Right cardiac atrium (tissue), 5 donors: ENCODE results near the gene ITGB7. TPM values are rescaled to one million over a fixed set of nuclear protein-coding genes. Genes with fewer than 3 reads are reported as not detected.

Experiments
- ATAC-seq, 2 donors: fragments of 200-7000 bp; cut with Tn5 transposase; one replicate each; pipeline versions ENCODE4 v1.8.0 to v1.9.1; 2020; ENCODE audit warnings: moderate library complexity in 2 of 2, mild to moderate bottlenecking in 1 of 2
- DNase-seq, 3 donors: peaks; one replicate each; pipeline ENCODE4 v3.0.0-alpha.2; 2020
- H3K27ac ChIP-seq: one replicate; pipeline ENCODE4 v1.5.1; 2013; ENCODE audit warnings: mild to moderate bottlenecking, low read length, control low read depth, moderate library complexity
- H3K27me3 ChIP-seq: one replicate; pipeline ENCODE4 v1.6.1; 2013; ENCODE audit not compliant: control insufficient read depth, insufficient read depth
- H3K4me1 ChIP-seq: one replicate; pipeline ENCODE4 v1.6.1; 2013; ENCODE audit warnings: low read length; ENCODE audit not compliant: control insufficient read depth, insufficient read depth
- H3K4me3 ChIP-seq: one replicate; pipeline ENCODE4 v1.5.1; 2013; ENCODE audit warnings: low read length, control low read depth
- H3K9me3 ChIP-seq: one replicate; pipeline ENCODE4 v1.6.1; 2013; ENCODE audit warnings: low read length; ENCODE audit not compliant: control insufficient read depth
- WGBS: extraction: QIAGEN DNeasy Blood & Tissue Kit; methylation state at CpG from one replicate; pipeline ENCODE4 v1.1.7; 2013; 5-methylcytosine and 5-hydroxymethylcytosine counted together
- intact Hi-C, 4 donors: fragments of 100-400 bp; cut with DNase I; formaldehyde crosslinking; loops; one replicate each; pipeline versions ENCODE4 v1.11.0 to v1.14.0; 2022 to 2023
- polyA plus RNA-seq: library from polyadenylated mRNA; stranded (reverse); fragments of 200-250 nt; gene quantifications from one replicate; pipeline ENCODE4 v1.2.3, GENCODE V29; 2013
- total RNA-seq, 4 donors: library from RNA; stranded (reverse); fragmentation: NEBNext Ultra II Directional; extraction: Animal tissue kit (Norgen Biotek cat#: 25700); gene quantifications; one replicate each; pipeline ENCODE4 v1.2.1, GENCODE V29; 2021
- donor health status: healthy with polysubstance abuse.
- donor health status: DM: no; HTN: yes; CAD: no.
- donor health status: DM: no; HTN: no; CAD: no.
- donor health status: DM: no; HTN: yes; CAD: no; lungs with severe emphysema.
- donor health status: DM: yes; HTN: yes; CAD: no.

The ITGB7 gene
- total and polyA plus RNA-seq, 5 donors, result 0.45 to 2.8 (median 0.97) TPM

- H3K27me3 ChIP-seq, result no peaks in the 10 kb centered on the region
- no peak for ATAC-seq
- no peaks in the 10 kb centered on the region for H3K4me1 ChIP-seq
- WGBS, result 95% methylated on average over 1 of the region's 1 CpG
- no peak for DNase-seq
- H3K9me3 ChIP-seq, result no peaks in the 10 kb centered on the region
- H3K27ac ChIP-seq, result no peak overlapping the region
- H3K4me3 ChIP-seq, result no peak overlapping the region
- intact Hi-C loops, result loop anchor here in 3 of 4 donors (5.0 to 10.0 kb wide), 4 partner anchors 33 to 130 kb away; no protein-coding TSS in a partner anchor
Measured at GRCh38 chr12:53194973-53195372, 12.1 kb downstream of the ITGB7 start.

GRCh38 chr12:53193985-53194716 is 12.9 kb downstream of the ITGB7 start:
- ATAC-seq, result no peak
- Histone ChIP-seq H3K4me1 (no peaks in the 10 kb centered on the region), H3K4me3 (no peak overlapping the region), H3K27ac (no peak overlapping the region), H3K9me3 (no peaks in the 10 kb centered on the region), H3K27me3 (no peaks in the 10 kb centered on the region)
- intact Hi-C loops, result loop anchor here in 2 of 4 donors (10.0 kb wide), 1 partner anchor 129 kb away; no protein-coding TSS in a partner anchor
- WGBS, result 67% methylated on average over 11 of the region's 11 CpGs
- peak in 1 of 3 donors; percentile 35 for DNase-seq

GRCh38 chr12:53193040-53193439 is 14.0 kb downstream of the ITGB7 start:
- H3K4me3 ChIP-seq, result no peak overlapping the region
- H3K4me1 ChIP-seq, result no peaks in the 10 kb centered on the region
- no peak overlapping the region for H3K27ac ChIP-seq
- DNase-seq (no peak), ATAC-seq (no peak)
- 89% methylated on average over 9 of the region's 9 CpGs for WGBS
- no peaks in the 10 kb centered on the region for H3K27me3 ChIP-seq
- H3K9me3 ChIP-seq, result no peaks in the 10 kb centered on the region
- intact Hi-C loops, result loop anchor here in 2 of 4 donors (10.0 kb wide), 1 partner anchor 128 kb away; no protein-coding TSS in a partner anchor

GRCh38 chr12:53192531-53193021 is 14.5 kb downstream of the ITGB7 start:
- Histone ChIP-seq H3K4me1 (no peaks in the 10 kb centered on the region), H3K4me3 (no peak overlapping the region), H3K27me3 (no peaks in the 10 kb centered on the region), H3K27ac (no peak overlapping the region), H3K9me3 (no peaks in the 10 kb centered on the region)
- intact Hi-C loops, result loop anchor here in 2 of 4 donors (10.0 kb wide), 1 partner anchor 128 kb away; no protein-coding TSS in a partner anchor
- WGBS, result 92% methylated on average over 14 of the region's 14 CpGs
- ATAC-seq, result no peak
- no peak for DNase-seq

GRCh38 chr12:53191885-53192530 is 15.0 kb downstream of the ITGB7 start:
- no peaks in the 10 kb centered on the region for H3K9me3 ChIP-seq
- H3K4me3 ChIP-seq, result no peak overlapping the region
- WGBS, result 85% methylated on average over 14 of the region's 14 CpGs
- DNase-seq (no peak), ATAC-seq (no peak)
- no peaks in the 10 kb centered on the region for H3K4me1 ChIP-seq
- H3K27me3 ChIP-seq, result no peaks in the 10 kb centered on the region
- intact Hi-C loops, result loop anchor here in 2 of 4 donors (10.0 kb wide), 1 partner anchor 127 kb away; no protein-coding TSS in a partner anchor
- no peak overlapping the region for H3K27ac ChIP-seq

- DNase-seq, result peak in 1 of 3 donors; percentile 44
- H3K4me3 ChIP-seq, result no peak overlapping the region
- H3K9me3 ChIP-seq, result no peaks in the 10 kb centered on the region
- 84% methylated on average over 11 of the region's 11 CpGs for WGBS
- no peaks in the 10 kb centered on the region for H3K27me3 ChIP-seq
- no peak overlapping the region for H3K27ac ChIP-seq
- ATAC-seq, result no peak
- H3K4me1 ChIP-seq, result no peaks in the 10 kb centered on the region
- intact Hi-C loops, result loop anchor here in 2 of 4 donors (10.0 kb wide), 1 partner anchor 126 kb away; no protein-coding TSS in a partner anchor
Measured at GRCh38 chr12:53191096-53191884, 15.8 kb downstream of the ITGB7 start.

- 40% methylated on average over 14 of the region's 14 CpGs for WGBS
Measured at GRCh38 chr12:53190108-53190729, 16.8 kb downstream of the ITGB7 start.

GRCh38 chr12:53187145-53187899 is 19.7 kb downstream of the ITGB7 start:
- Histone ChIP-seq H3K27me3 (no peaks in the 10 kb centered on the region), H3K9me3 (no peaks in the 10 kb centered on the region), H3K4me1 (peaks cover 5% of the 10 kb centered on the region), H3K27ac (no peak overlapping the region), H3K4me3 (no peak overlapping the region)
- intact Hi-C loops, result loop anchor here in 1 of 4 donors (5.0 kb wide), 1 partner anchor 120 kb away; no protein-coding TSS in a partner anchor
- WGBS, result 85% methylated on average over 15 of the region's 15 CpGs
- ATAC-seq (no peak), DNase-seq (no peak)

More at GRCh38 chr12:53190108-53190729, 16.8 kb downstream of the ITGB7 start:
- Histone ChIP-seq H3K27ac (no peak overlapping the region), H3K27me3 (no peaks in the 10 kb centered on the region), H3K9me3 (no peaks in the 10 kb centered on the region), H3K4me1 (no peaks in the 10 kb centered on the region), H3K4me3 (no peak overlapping the region)
- ATAC-seq (peak; percentile 72 to 73), DNase-seq (peak; percentile 82 to 88 (median 85))
- intact Hi-C loops, result loop anchor here in 2 of 4 donors (10.0 kb wide), 1 partner anchor 125 kb away; no protein-coding TSS in a partner anchor

- 84% methylated on average over 4 of the region's 4 CpGs for WGBS
- Histone ChIP-seq H3K4me3 (no peak overlapping the region), H3K27ac (no peak overlapping the region), H3K9me3 (no peaks in the 10 kb centered on the region), H3K4me1 (peaks cover 8% of the 10 kb centered on the region), H3K27me3 (no peaks in the 10 kb centered on the region)
- intact Hi-C loops, result loop anchor here in 1 of 4 donors (5.0 kb wide), 1 partner anchor 119 kb away; no protein-coding TSS in a partner anchor
- DNase-seq (no peak), ATAC-seq (no peak)
Measured at GRCh38 chr12:53186745-53187144, 20.3 kb downstream of the ITGB7 start.
